ENCODE measurements around the gene SERPINA12. TPM values are rescaled to one million over a fixed set of nuclear protein-coding genes. Genes with fewer than 3 reads are reported as not detected.
A peak's percentile ranks its signal among the peaks of the same experiment; 100 is the strongest.

Gene SERPINA12
- total and polyA plus RNA-seq, 3 experiments from 2014 or later: not detected

GRCh38 chr14:94441531-94442205, 67.6 kb downstream of the SERPINA12 start:
- Histone ChIP-seq H3K9me3 (ENCODE audit: low read length) (no peaks in the 10 kb centered on the region), H3K4me1 (ENCODE audit: insufficient read depth, low read length) (no peaks in the 10 kb centered on the region), H3K36me3 (ENCODE audit: insufficient read depth, low read length) (no peaks in the 10 kb centered on the region), H3K4me3 (ENCODE audit: low read length) (no peak overlapping the region), H3K27ac (ENCODE audit: low read depth, low read length) (no peak overlapping the region), H3K27me3 (ENCODE audit: insufficient read depth, low read length, poor library complexity, severe bottlenecking) (no peaks in the 10 kb centered on the region)
- POLR2A ChIA-PET: no interaction called here
- H3K9me3 Mint-ChIP-seq: peaks cover 0 to 2% (median 0%) of the 10 kb centered on the region in 5 donors
- no peaks in the 10 kb centered on the region for H3K36me3 Mint-ChIP-seq
- peaks cover 3 to 33% of the 10 kb centered on the region in 2 donors for H3K27me3 Mint-ChIP-seq
- no peaks in the 10 kb centered on the region for H3K4me1 Mint-ChIP-seq
- DNase-seq: no peak
- H3K4me3 Mint-ChIP-seq: peak overlapping the region in 1 of 7 donors; percentile 27
- H3K27ac Mint-ChIP-seq: no peak overlapping the region
- CTCF ChIA-PET: no interaction called here

DNA sequence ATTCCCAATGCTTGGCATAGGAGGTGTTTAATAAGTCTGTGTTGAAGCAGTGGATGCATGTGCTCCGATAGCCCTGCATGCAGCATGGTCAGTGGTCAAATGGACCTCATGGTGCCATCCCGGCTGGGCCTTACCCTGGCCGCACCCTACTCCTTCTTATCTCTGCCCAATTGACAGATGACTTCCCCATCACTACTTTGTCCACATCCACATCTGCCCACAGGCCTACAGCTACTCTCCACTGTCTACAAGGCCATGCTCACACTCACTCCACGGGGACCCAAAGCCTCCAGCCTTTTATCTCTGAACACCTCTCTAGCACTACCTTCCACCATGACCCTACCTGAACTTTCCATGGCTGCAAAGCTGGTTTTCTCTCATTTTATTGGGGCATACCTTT, 68.1 kb downstream of the SERPINA12 start:
- H3K4me3 ChIP-seq (ENCODE audit: low read length): no peak overlapping the region

DNA sequence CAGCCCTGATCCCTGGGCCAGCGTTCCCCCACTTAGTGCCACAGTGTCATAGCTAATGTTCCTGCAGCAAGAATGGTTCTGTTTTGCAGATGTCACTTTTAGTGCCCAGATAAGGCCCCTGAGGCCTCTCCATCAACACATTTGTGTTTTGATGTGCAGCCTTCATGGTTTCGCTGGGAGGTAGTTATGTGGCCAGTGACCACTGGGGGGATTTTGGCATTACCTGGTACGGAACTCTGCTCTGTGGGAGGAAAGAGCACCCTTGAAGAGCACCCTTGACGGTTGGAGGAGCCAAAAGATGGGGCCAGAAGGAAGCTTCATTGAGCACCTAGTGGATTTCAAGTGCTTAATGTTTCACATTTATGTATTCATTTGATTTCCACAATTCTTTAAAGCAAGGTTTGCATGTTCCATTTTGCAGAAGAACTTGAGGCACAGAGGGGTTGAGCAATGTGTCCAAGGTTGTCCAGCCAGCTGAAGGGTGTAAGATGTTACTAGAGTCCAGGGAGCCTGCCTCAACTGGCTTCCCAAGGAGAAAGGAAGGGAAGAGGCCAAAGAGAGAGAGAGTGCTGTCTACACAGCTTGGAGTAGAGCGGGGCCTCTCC, 69.7 kb downstream of the SERPINA12 start:
- H3K36me3 Mint-ChIP-seq: no peaks in the 10 kb centered on the region
- peaks cover 5 to 52% of the 10 kb centered on the region in 2 donors for H3K27me3 Mint-ChIP-seq
- Histone ChIP-seq H3K4me1 (ENCODE audit: insufficient read depth, low read length) (no peaks in the 10 kb centered on the region), H3K4me3 (ENCODE audit: low read length) (no peak overlapping the region), H3K27me3 (ENCODE audit: insufficient read depth, low read length, poor library complexity, severe bottlenecking) (no peaks in the 10 kb centered on the region), H3K27ac (ENCODE audit: low read depth, low read length) (no peak overlapping the region), H3K36me3 (ENCODE audit: insufficient read depth, low read length) (no peaks in the 10 kb centered on the region), H3K9me3 (ENCODE audit: low read length) (no peaks in the 10 kb centered on the region)
- POLR2A ChIA-PET: no interaction called here
- no peak overlapping the region for H3K27ac Mint-ChIP-seq
- CTCF ChIA-PET: no interaction called here
- no peaks in the 10 kb centered on the region for H3K4me1 Mint-ChIP-seq
- peaks cover 0 to 6% (median 0%) of the 10 kb centered on the region in 5 donors for H3K9me3 Mint-ChIP-seq
- no peak for DNase-seq
- H3K4me3 Mint-ChIP-seq: no peak overlapping the region

More for the DNA sequence above, 68.1 kb downstream of the SERPINA12 start:
- H3K9me3 ChIP-seq (ENCODE audit: low read length): no peaks in the 10 kb centered on the region
- H3K4me3 Mint-ChIP-seq: no peak overlapping the region
- no peaks in the 10 kb centered on the region for H3K4me1 ChIP-seq (ENCODE audit: insufficient read depth, low read length)
- H3K27me3 ChIP-seq (ENCODE audit: insufficient read depth, low read length, poor library complexity, severe bottlenecking): no peaks in the 10 kb centered on the region
- no peak overlapping the region for H3K27ac ChIP-seq (ENCODE audit: low read depth, low read length)
- H3K4me1 Mint-ChIP-seq: no peaks in the 10 kb centered on the region
- no peaks in the 10 kb centered on the region for H3K36me3 ChIP-seq (ENCODE audit: insufficient read depth, low read length)
- peaks cover 0 to 2% (median 0%) of the 10 kb centered on the region in 5 donors for H3K9me3 Mint-ChIP-seq
- ChIA-PET CTCF (no interaction called here), POLR2A (no interaction called here)
- peaks cover 3 to 37% of the 10 kb centered on the region in 2 donors for H3K27me3 Mint-ChIP-seq
- H3K27ac Mint-ChIP-seq: no peak overlapping the region
- H3K36me3 Mint-ChIP-seq: no peaks in the 10 kb centered on the region
- no peak for DNase-seq

Other genes starting within 250 kb of the SERPINA12 start
- gene SERPINA10, start 216.2 kb downstream of the SERPINA12 start, total RNA-seq: not detected
- gene SERPINA10, start 216.2 kb downstream of the SERPINA12 start, polyA plus RNA-seq: not detected
- gene SERPINA6, start 186.1 kb downstream of the SERPINA12 start, total RNA-seq: not detected
- gene SERPINA6, start 186.1 kb downstream of the SERPINA12 start, polyA plus RNA-seq: not detected
- not detected for gene SERPINA2, start 142.8 kb downstream of the SERPINA12 start, total RNA-seq
- gene SERPINA2, start 142.8 kb downstream of the SERPINA12 start, polyA plus RNA-seq: not detected
- under 1 TPM; 0.18 to 0.40 TPM for gene SERPINA1, start 120.9 kb downstream of the SERPINA12 start, total RNA-seq
- not detected for gene SERPINA1, start 120.9 kb downstream of the SERPINA12 start, polyA plus RNA-seq
- not detected for gene SERPINA11, start 56.7 kb downstream of the SERPINA12 start, total RNA-seq
- gene SERPINA11, start 56.7 kb downstream of the SERPINA12 start, polyA plus RNA-seq: not detected
- gene SERPINA9, start 33.3 kb downstream of the SERPINA12 start, total RNA-seq: not detected
- gene SERPINA9, start 33.3 kb downstream of the SERPINA12 start, polyA plus RNA-seq: not detected
- not detected for gene SERPINA4, start 52.0 kb upstream of the SERPINA12 start, total RNA-seq
- gene SERPINA4, start 52.0 kb upstream of the SERPINA12 start, polyA plus RNA-seq: not detected
- gene SERPINA5, start 72.0 kb upstream of the SERPINA12 start, total RNA-seq: not detected
- not detected for gene SERPINA5, start 72.0 kb upstream of the SERPINA12 start, polyA plus RNA-seq
- gene SERPINA3, start 102.9 kb upstream of the SERPINA12 start, total RNA-seq: not detected
- gene SERPINA3, start 102.9 kb upstream of the SERPINA12 start, polyA plus RNA-seq: not detected